HG03135 (cell line): ENCODE data around the gene KRTAP21-3.

Experiments used
- ATAC-seq: cut with Tn5 transposase; IDR thresholded peaks from one replicate; pipeline ENCODE4 v1.9.1; 2021; ENCODE audit warnings: mild to moderate bottlenecking, moderate library complexity; ENCODE audit not compliant: unreplicated experiment

The KRTAP21-3 gene

DNA sequence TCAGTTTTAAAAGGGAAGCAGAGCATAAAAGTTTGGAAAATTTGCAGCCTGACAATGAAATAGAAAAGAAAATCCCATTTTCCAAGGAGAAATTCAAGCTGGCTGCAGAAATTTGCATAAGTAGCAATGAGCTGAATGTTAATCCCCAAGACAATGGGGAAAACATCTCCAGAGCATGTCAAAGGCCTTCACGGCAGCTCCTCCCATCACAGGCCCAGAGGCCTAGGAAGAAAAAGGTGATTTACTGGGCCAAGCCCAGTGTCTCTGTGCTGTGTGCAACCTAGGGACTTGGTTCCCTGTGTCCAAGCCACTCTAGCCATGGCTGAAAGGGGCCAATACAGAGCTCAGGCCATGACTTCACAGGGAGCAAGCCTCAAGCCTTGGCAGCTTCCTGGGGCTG, 49.8 kb downstream of the KRTAP21-3 start:
- ATAC-seq: no peak
